Neural cell (in vitro differentiated cells): ENCODE data around the gene IRF8. TPM values are rescaled to one million over a fixed set of nuclear protein-coding genes. Genes with fewer than 3 reads are reported as not detected.

Source experiments
- H2AFZ ChIP-seq: fragments of 200-600, 300-800 bp; sonication (generic), shearing (Covaris generic); 2 replicates; pipeline ENCODE4 v1.6.0; 2014; ENCODE audit warnings: low read depth, mild to moderate bottlenecking, antibody characterized with exemption, low read length, moderate library complexity
- H3F3A ChIP-seq: fragments of 200-600 bp; shearing (Covaris generic); 2 replicates; pipeline ENCODE4 v1.6.1; 2016; ENCODE audit warnings: mild to moderate bottlenecking, moderate library complexity, mixed read lengths, antibody characterized with exemption, low read length; ENCODE audit not compliant: insufficient read depth, poor library complexity, severe bottlenecking
- H3K27ac ChIP-seq: fragments of 200-600, 300-800 bp; sonication (generic), shearing (Covaris generic); 2 replicates; pipeline ENCODE4 v1.5.1; 2014; ENCODE audit warnings: mild to moderate bottlenecking, low read length, moderate library complexity
- H3K27me3 ChIP-seq: fragments of 300-800, 200-600 bp; sonication (generic), shearing (Covaris generic); 2 replicates; pipeline ENCODE4 v1.6.0; 2014; ENCODE audit warnings: mild to moderate bottlenecking, low read depth, low read length, moderate library complexity; ENCODE audit not compliant: insufficient read depth
- H3K36me3 ChIP-seq: fragments of 300-800, 200-600 bp; sonication (generic), shearing (Covaris generic); 2 replicates; pipeline ENCODE4 v1.5.1; 2014; ENCODE audit warnings: mild to moderate bottlenecking, antibody characterized with exemption, low read length, moderate library complexity; ENCODE audit not compliant: insufficient read depth
- H3K4me2 ChIP-seq: fragments of 300-800, 200-600 bp; sonication (generic), shearing (Covaris generic); 2 replicates; pipeline ENCODE4 v1.6.0; 2014; ENCODE audit warnings: mild to moderate bottlenecking, low read length
- H3K4me3 ChIP-seq: fragments of 300-800, 200-600 bp; sonication (generic), shearing (Covaris generic); 2 replicates; pipeline ENCODE4 v1.5.1; 2014; ENCODE audit warnings: mild to moderate bottlenecking, low read length, moderate library complexity
- H3K79me2 ChIP-seq: fragments of 200-600 bp; shearing (Covaris generic); replicated peaks from 2 replicates; pipeline ENCODE4 v1.6.0; 2014; ENCODE audit warnings: mild to moderate bottlenecking, low read length, moderate library complexity; ENCODE audit not compliant: insufficient read depth
- H3K9ac ChIP-seq: fragments of 300-800, 200-600 bp; sonication (generic), shearing (Covaris generic); 2 replicates; pipeline ENCODE4 v1.6.1; 2016; ENCODE audit warnings: mild to moderate bottlenecking, low read length, mixed read lengths
- H3K9me2 ChIP-seq: fragments of 200-600 bp; shearing (Covaris generic); 2 replicates; pipeline ENCODE4 v1.6.1; 2016; ENCODE audit warnings: mild to moderate bottlenecking, low read length, mixed read lengths; ENCODE audit not compliant: insufficient read depth
- H3K9me3 ChIP-seq: fragments of 200-600, 300-800 bp; sonication (generic), shearing (Covaris generic); 2 replicates; pipeline ENCODE4 v1.6.1; 2016; ENCODE audit warnings: mild to moderate bottlenecking, mixed run types, low read length, moderate library complexity, mixed read lengths
- H4K20me1 ChIP-seq: fragments of 200-600 bp; shearing (Covaris generic); 2 replicates; pipeline ENCODE4 v1.6.1; 2016; ENCODE audit warnings: mild to moderate bottlenecking, mixed run types; ENCODE audit not compliant: insufficient read depth
- CTCF ChIP-seq: fragments of 450-650 bp; IDR thresholded peaks from 2 replicates; pipeline ENCODE4 v1.5.1; 2014; ENCODE audit warnings: antibody characterized with exemption, mild to moderate bottlenecking, moderate library complexity; ENCODE audit not compliant: poor library complexity, severe bottlenecking
- EP300 ChIP-seq: fragments of 450-650 bp; conservative IDR thresholded peaks from 2 replicates; pipeline ENCODE4 v1.6.1; 2014; ENCODE audit warnings: antibody characterized with exemption, mild to moderate bottlenecking, moderate library complexity; ENCODE audit not compliant: poor library complexity, severe bottlenecking
- EZH2 ChIP-seq: fragments of 200-600, 300-800 bp; shearing (Covaris generic), sonication (generic); IDR thresholded peaks from 2 replicates; pipeline ENCODE4 v1.6.1; 2014; ENCODE audit warnings: antibody characterized with exemption, low read length, borderline replicate concordance, mild to moderate bottlenecking; ENCODE audit not compliant: insufficient read depth, poor library complexity, severe bottlenecking
- MXI1 ChIP-seq: fragments of 450-650 bp; conservative IDR thresholded peaks from 2 replicates; pipeline ENCODE4 v1.6.1; 2014; ENCODE audit warnings: antibody characterized with exemption, mild to moderate bottlenecking; ENCODE audit not compliant: poor library complexity, severe bottlenecking
- POLR2AphosphoS5 ChIP-seq: IDR thresholded peaks from 2 replicates; pipeline ENCODE4 v1.6.1; 2012
- RAD21 ChIP-seq: fragments of 450-650 bp; conservative IDR thresholded peaks from 2 replicates; pipeline ENCODE4 v1.6.1; 2014; ENCODE audit warnings: antibody characterized with exemption, mild to moderate bottlenecking, moderate library complexity
- REST ChIP-seq: IDR thresholded peaks from 2 replicates; pipeline ENCODE4 v1.6.1; 2012; ENCODE audit warnings: borderline replicate concordance
- SMC3 ChIP-seq: fragments of 450-650 bp; conservative IDR thresholded peaks from 2 replicates; pipeline ENCODE4 v1.6.1; 2014; ENCODE audit warnings: antibody characterized with exemption, mild to moderate bottlenecking, moderate library complexity; ENCODE audit not compliant: poor library complexity
- TAF1 ChIP-seq: IDR thresholded peaks from 2 replicates; pipeline ENCODE4 v1.6.1; 2012; ENCODE audit warnings: low read depth
- polyA plus RNA-seq: library from polyadenylated mRNA; depleted of rRNA; stranded (reverse); fragments of >200 nt; gene quantifications from 2 replicates; pipeline ENCODE4 v1.2.3, GENCODE V29; 2014

Gene IRF8
- polyA plus RNA-seq, 1 donor from 2014 or later: not detected

- Histone ChIP-seq H3K27ac (no peak overlapping the region), H4K20me1 (no peaks in the 10 kb centered on the region), H3K27me3 (no peaks in the 10 kb centered on the region), H3K9ac (no peak overlapping the region), H2AFZ (no peak overlapping the region), H3K79me2 (no peaks in the 10 kb centered on the region), H3K9me3 (no peaks in the 10 kb centered on the region), H3K9me2 (no peaks in the 10 kb centered on the region), H3K4me2 (no peak overlapping the region), H3F3A (no peaks in the 10 kb centered on the region), H3K36me3 (no peaks in the 10 kb centered on the region), H3K4me3 (no peak overlapping the region)
- TF ChIP-seq TAF1: no peak
- no peak for TF ChIP-seq EZH2
- TF ChIP-seq SMC3: no peak
- TF ChIP-seq MXI1: no peak
- TF ChIP-seq REST: no peak
- TF ChIP-seq EP300: no peak
- TF ChIP-seq CTCF: no peak
- no peak for TF ChIP-seq POLR2AphosphoS5
Measured at GRCh38 chr16:85969591-85969990, 70.6 kb downstream of the IRF8 start.

- Histone ChIP-seq H3K4me2 (no peak overlapping the region), H3K9me2 (no peaks in the 10 kb centered on the region), H3K36me3 (no peaks in the 10 kb centered on the region), H3K79me2 (no peaks in the 10 kb centered on the region), H3K27ac (no peak overlapping the region), H3K9ac (no peak overlapping the region), H3K4me3 (no peak overlapping the region), H3F3A (no peaks in the 10 kb centered on the region), H2AFZ (no peak overlapping the region), H3K27me3 (no peaks in the 10 kb centered on the region), H3K9me3 (no peaks in the 10 kb centered on the region), H4K20me1 (no peaks in the 10 kb centered on the region)
- no peak for TF ChIP-seq EZH2
- TF ChIP-seq REST: no peak
- no peak for TF ChIP-seq SMC3
- no peak for TF ChIP-seq RAD21
- no peak for TF ChIP-seq TAF1
- TF ChIP-seq EP300: no peak
- no peak for TF ChIP-seq MXI1
- TF ChIP-seq CTCF: no peak
- TF ChIP-seq POLR2AphosphoS5: no peak
Measured at GRCh38 chr16:85970016-85970733, 71.2 kb downstream of the IRF8 start.
